Type B pancreatic cell (in vitro differentiated cells): ENCODE data around the gene PLXNA2. TPM values are rescaled to one million over a fixed set of nuclear protein-coding genes. Genes with fewer than 3 reads are reported as not detected.

Experiments
- DNase-seq: peaks from one replicate; pipeline ENCODE4 v3.0.0; 2021; ENCODE audit warnings: mixed read lengths; ENCODE audit not compliant: unreplicated experiment; ENCODE audit errors: extremely low spot score
- H3K27ac Mint-ChIP-seq: 2 replicates; pipeline ENCODE4 v1.8.0; 2021; ENCODE audit warnings: mild to moderate bottlenecking, mixed read lengths
- H3K27me3 Mint-ChIP-seq: 2 replicates; pipeline ENCODE4 v1.8.0; 2021; ENCODE audit warnings: mixed read lengths
- H3K36me3 Mint-ChIP-seq: 2 replicates; pipeline ENCODE4 v1.8.0; 2021; ENCODE audit warnings: mixed read lengths
- H3K4me1 Mint-ChIP-seq: one replicate; pipeline ENCODE4 v1.8.0; 2021; ENCODE audit warnings: mixed read lengths; ENCODE audit not compliant: unreplicated experiment
- H3K4me3 Mint-ChIP-seq: 2 replicates; pipeline ENCODE4 v1.8.0; 2021; ENCODE audit warnings: mild to moderate bottlenecking, mixed read lengths
- H3K9me3 Mint-ChIP-seq: 2 replicates; pipeline ENCODE4 v1.8.0; 2021; ENCODE audit warnings: mixed read lengths
- CTCF ChIP-seq: fragments of 200-600 bp; sonication (generic); conservative IDR thresholded peaks from 2 replicates; pipeline ENCODE4 v1.5.0; 2021; ENCODE audit warnings: antibody characterized with exemption, mild to moderate bottlenecking
- total RNA-seq: library from RNA; stranded (reverse); gene quantifications from 2 replicates; pipeline ENCODE4 v1.2.1, GENCODE V29; 2021; ENCODE audit warnings: low replicate concordance

PLXNA2 gene
- total RNA-seq, 1 donor from 2014 or later: 80.1 TPM

- Mint-ChIP-seq H3K36me3 (peaks cover 42% of the 10 kb centered on the region), H3K27me3 (peaks cover 11% of the 10 kb centered on the region), H3K4me1 (peaks cover 59% of the 10 kb centered on the region), H3K27ac (peak overlapping the region; percentile 54), H3K4me3 (no peak overlapping the region), H3K9me3 (no peaks in the 10 kb centered on the region)
- TF ChIP-seq CTCF: no peak
- DNase-seq: no peak
Measured at GRCh38 chr1:208058756-208059155, 185.4 kb downstream of the PLXNA2 start.

DNA sequence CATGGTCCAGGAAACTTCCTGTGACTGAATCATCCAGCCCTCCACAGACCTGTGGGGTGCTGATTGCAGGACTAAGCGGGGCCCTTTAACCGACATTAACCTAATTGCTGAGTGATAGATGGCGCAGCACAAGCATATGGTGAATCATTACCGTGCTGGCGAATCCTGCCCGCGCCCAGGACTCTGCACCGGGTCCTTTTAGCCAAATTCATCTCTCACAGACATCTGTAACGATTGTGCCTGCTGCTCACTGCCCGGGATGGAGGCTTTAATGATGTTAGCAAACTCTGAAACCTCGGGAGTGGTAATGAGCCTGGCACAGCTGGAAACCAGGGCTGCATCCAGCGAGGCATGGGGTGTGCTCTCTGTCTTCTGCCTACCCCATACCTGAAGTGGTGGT, 185.9 kb downstream of the PLXNA2 start:
- DNase-seq: no peak
- Mint-ChIP-seq H3K27me3 (peaks cover 9% of the 10 kb centered on the region), H3K36me3 (peaks cover 42% of the 10 kb centered on the region), H3K4me3 (no peak overlapping the region), H3K27ac (no peak overlapping the region), H3K9me3 (no peaks in the 10 kb centered on the region), H3K4me1 (peaks cover 59% of the 10 kb centered on the region)
- no peak for TF ChIP-seq CTCF

GRCh38 chr1:208057056-208057455, 187.1 kb downstream of the PLXNA2 start:
- H3K9me3 Mint-ChIP-seq: no peaks in the 10 kb centered on the region
- DNase-seq: no peak
- no peak for TF ChIP-seq CTCF
- H3K27me3 Mint-ChIP-seq: peaks cover 7% of the 10 kb centered on the region
- H3K4me3 Mint-ChIP-seq: no peak overlapping the region
- no peak overlapping the region for H3K27ac Mint-ChIP-seq
- peaks cover 59% of the 10 kb centered on the region for H3K4me1 Mint-ChIP-seq
- peaks cover 46% of the 10 kb centered on the region for H3K36me3 Mint-ChIP-seq

DNA sequence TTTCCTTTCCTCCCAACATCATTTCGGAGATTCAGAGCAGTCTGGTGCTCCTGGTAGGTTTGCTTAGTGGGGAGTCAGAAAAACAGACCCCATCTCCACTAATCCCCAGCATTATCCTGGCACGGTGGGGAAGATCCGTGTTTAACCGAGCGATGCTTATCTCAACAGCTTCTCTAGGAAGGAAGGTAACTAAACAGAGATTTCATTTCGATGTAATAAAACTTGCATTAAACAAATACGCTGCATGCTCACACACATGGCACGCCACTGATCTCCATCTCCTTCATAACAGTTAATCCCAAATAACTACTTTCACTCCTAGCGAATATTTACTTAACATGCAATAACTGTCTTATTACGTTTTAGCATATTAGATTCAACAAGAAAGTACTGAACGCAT, 188.6 kb downstream of the PLXNA2 start:
- peaks cover 7% of the 10 kb centered on the region for H3K27me3 Mint-ChIP-seq
- H3K4me3 Mint-ChIP-seq: no peak overlapping the region
- peaks cover 51% of the 10 kb centered on the region for H3K36me3 Mint-ChIP-seq
- H3K9me3 Mint-ChIP-seq: no peaks in the 10 kb centered on the region
- no peak overlapping the region for H3K27ac Mint-ChIP-seq
- DNase-seq: no peak
- TF ChIP-seq CTCF: no peak
- peaks cover 47% of the 10 kb centered on the region for H3K4me1 Mint-ChIP-seq

GRCh38 chr1:208054911-208055379, 189.2 kb downstream of the PLXNA2 start:
- Mint-ChIP-seq H3K4me1 (peaks cover 41% of the 10 kb centered on the region), H3K4me3 (no peak overlapping the region), H3K27ac (no peak overlapping the region), H3K36me3 (peaks cover 50% of the 10 kb centered on the region), H3K27me3 (peaks cover 7% of the 10 kb centered on the region), H3K9me3 (no peaks in the 10 kb centered on the region)
- no peak for DNase-seq
- no peak for TF ChIP-seq CTCF

DNA sequence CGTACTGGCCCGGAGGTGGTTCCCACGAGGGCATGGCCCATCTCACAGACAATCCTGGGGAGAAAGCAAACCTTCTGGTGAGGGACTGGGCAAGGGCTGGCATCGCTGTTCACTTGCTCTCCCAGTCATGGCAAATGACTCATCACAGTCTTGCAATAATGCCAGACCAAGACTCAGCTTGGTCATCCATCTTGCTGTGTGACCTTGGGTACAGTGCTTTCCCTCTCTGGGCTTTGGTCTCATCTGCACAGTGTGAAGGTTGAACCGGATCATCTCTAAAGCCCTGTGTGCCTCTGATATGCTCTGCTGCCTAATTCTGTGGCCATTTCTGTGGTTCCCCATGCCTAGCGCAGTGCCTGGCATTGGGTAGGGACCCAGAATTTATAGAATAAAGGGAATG, 189.7 kb downstream of the PLXNA2 start:
- peaks cover 7% of the 10 kb centered on the region for H3K27me3 Mint-ChIP-seq
- H3K36me3 Mint-ChIP-seq: peaks cover 54% of the 10 kb centered on the region
- no peak overlapping the region for H3K27ac Mint-ChIP-seq
- no peak overlapping the region for H3K4me3 Mint-ChIP-seq
- TF ChIP-seq CTCF: no peak
- peaks cover 36% of the 10 kb centered on the region for H3K4me1 Mint-ChIP-seq
- DNase-seq: no peak
- H3K9me3 Mint-ChIP-seq: no peaks in the 10 kb centered on the region
